Psoas muscle (tissue), 8 donors: ENCODE results near the gene CLEC16A. TPM values are rescaled to one million over a fixed set of nuclear protein-coding genes. Genes with fewer than 3 reads are reported as not detected.

Experiments used
- ATAC-seq, 4 donors: fragments of 200-7000 bp; cut with Tn5 transposase; one replicate each; pipeline ENCODE4 v1.9.1; 2020; ENCODE audit warnings: moderate library complexity in 3 of 4, mild to moderate bottlenecking in 2 of 4
- DNase-seq, 2 donors: peaks; one replicate each; pipeline ENCODE4 v3.0.0-alpha.2; 2020
- H3K27ac ChIP-seq: fragments of 200-600 bp; one replicate; pipeline ENCODE4 v1.8.0; 2022
- H3K27me3 ChIP-seq, 3 donors: fragments of 200-600 bp in 1 of 3; one replicate each; pipeline versions ENCODE4 v1.6.1 to v1.8.0; 2013 to 2022; ENCODE audit warnings: low read length in 2 of 3, mild to moderate bottlenecking in 2 of 3, moderate library complexity in 1 of 3; ENCODE audit not compliant: insufficient read depth in 3 of 3
- H3K36me3 ChIP-seq, 2 donors: fragments of 200-600 bp in 1 of 2; one replicate each; pipeline versions ENCODE4 v1.6.1 to v1.8.0; 2013 to 2022; ENCODE audit warnings: low read depth in 1 of 2, mild to moderate bottlenecking in 1 of 2, moderate library complexity in 1 of 2; ENCODE audit not compliant: insufficient read depth in 1 of 2
- H3K4me1 ChIP-seq: fragments of 200-600 bp; one replicate; pipeline ENCODE4 v1.8.0; 2022
- H3K4me3 ChIP-seq: fragments of 200-600 bp; one replicate; pipeline ENCODE4 v1.8.0; 2022; ENCODE audit warnings: mild to moderate bottlenecking
- H3K9me3 ChIP-seq: fragments of 200-600 bp; one replicate; pipeline ENCODE4 v1.8.0; 2022
- WGBS, 3 donors: extraction: QIAGEN DNeasy Blood & Tissue Kit; methylation state at CpG; one replicate each; pipeline versions ENCODE4 v1.1.6 to v1.1.7; 2013; 5-methylcytosine and 5-hydroxymethylcytosine counted together
- intact Hi-C, 2 donors: fragments of 100-400 bp; cut with DNase I; formaldehyde crosslinking; loops; one replicate each; pipeline versions ENCODE4 v1.11.0 to v1.14.2; 2022
- polyA plus RNA-seq, 3 donors: library from polyadenylated mRNA; stranded (reverse); fragments of 200-250 nt; gene quantifications; one replicate each; pipeline ENCODE4 v1.2.3, GENCODE V29; 2013
- total RNA-seq, 4 donors: library from RNA; stranded (reverse); fragmentation: NEBNext Ultra II Directional in 2 of 4; extraction: Animal tissue kit (Norgen Biotek cat#: 25700) in 2 of 4; gene quantifications; one replicate each; pipeline versions ENCODE4 v1.2.1 to v1.2.4, GENCODE V29; 2021 to 2023
- TF ChIP-seq, protein P1 (sequence below): fragments of 200-600 bp; IDR thresholded peaks from one replicate; pipeline ENCODE4 v1.8.0; 2022; ENCODE audit warnings: antibody characterized with exemption
- donor health status: healthy with polysubstance abuse.
- donor health status: DM: no; HTN: no; CAD: no; lungs with moderate emphysema.
- donor health status: Bipolar disorder and iron deficiency.
- donor health status: healthy.
- donor health status: DM: yes; HTN: yes; CAD: no.
- donor health status: DM: no; HTN: no; CAD: no.
- donor health status: DM: no; HTN: no; CAD: no.
- donor health status: DM: yes; HTN: yes; CAD: no.

CLEC16A gene
- total and polyA plus RNA-seq, 7 donors = 13.1 to 28.1 (median 21.4) TPM

- Histone ChIP-seq H3K27ac (no peak overlapping the region), H3K4me1 (peaks cover 15% of the 10 kb centered on the region), H3K9me3 (no peaks in the 10 kb centered on the region), H3K27me3 (no peaks in the 10 kb centered on the region), H3K4me3 (no peak overlapping the region), H3K36me3 (no peaks in the 10 kb centered on the region)
- ATAC-seq (no peak), DNase-seq (no peak)
- TF ChIP-seq, protein P1, sequence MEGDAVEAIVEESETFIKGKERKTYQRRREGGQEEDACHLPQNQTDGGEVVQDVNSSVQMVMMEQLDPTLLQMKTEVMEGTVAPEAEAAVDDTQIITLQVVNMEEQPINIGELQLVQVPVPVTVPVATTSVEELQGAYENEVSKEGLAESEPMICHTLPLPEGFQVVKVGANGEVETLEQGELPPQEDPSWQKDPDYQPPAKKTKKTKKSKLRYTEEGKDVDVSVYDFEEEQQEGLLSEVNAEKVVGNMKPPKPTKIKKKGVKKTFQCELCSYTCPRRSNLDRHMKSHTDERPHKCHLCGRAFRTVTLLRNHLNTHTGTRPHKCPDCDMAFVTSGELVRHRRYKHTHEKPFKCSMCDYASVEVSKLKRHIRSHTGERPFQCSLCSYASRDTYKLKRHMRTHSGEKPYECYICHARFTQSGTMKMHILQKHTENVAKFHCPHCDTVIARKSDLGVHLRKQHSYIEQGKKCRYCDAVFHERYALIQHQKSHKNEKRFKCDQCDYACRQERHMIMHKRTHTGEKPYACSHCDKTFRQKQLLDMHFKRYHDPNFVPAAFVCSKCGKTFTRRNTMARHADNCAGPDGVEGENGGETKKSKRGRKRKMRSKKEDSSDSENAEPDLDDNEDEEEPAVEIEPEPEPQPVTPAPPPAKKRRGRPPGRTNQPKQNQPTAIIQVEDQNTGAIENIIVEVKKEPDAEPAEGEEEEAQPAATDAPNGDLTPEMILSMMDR = no peak
- 94 to 98% (median 96%) methylated on average over 5 of the region's 5 CpGs for WGBS, 3 donors
- intact Hi-C loops = no loop called here
Measured at GRCh38 chr16:11085916-11086315, 141.6 kb downstream of the CLEC16A start.

DNA sequence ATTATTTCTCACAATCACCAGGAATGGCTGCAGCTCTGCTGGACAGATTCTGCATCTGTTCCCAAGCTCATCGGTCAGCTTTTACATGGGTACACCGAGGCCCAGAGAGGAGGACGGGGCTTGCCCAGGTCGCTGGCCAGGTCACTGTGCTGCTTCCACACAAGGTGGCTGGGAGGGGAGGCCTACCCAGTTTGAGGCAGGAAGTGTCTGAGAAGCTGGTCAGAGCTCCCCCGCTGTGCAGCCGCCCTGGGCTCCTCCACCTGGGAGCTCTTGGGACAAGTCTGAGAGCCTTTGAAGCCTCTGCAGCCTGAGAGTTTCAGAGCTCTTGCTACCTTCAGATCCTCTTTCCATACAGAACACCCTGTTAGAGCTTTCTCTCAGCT is 143.3 kb downstream of the CLEC16A start:
- ATAC-seq (no peak), DNase-seq (no peak)
- WGBS, 3 donors = 94 to 97% (median 95%) methylated on average over 6 of the region's 6 CpGs
- Histone ChIP-seq H3K27me3 (no peaks in the 10 kb centered on the region), H3K4me1 (peaks cover 15% of the 10 kb centered on the region), H3K36me3 (no peaks in the 10 kb centered on the region), H3K4me3 (no peak overlapping the region), H3K27ac (no peak overlapping the region), H3K9me3 (no peaks in the 10 kb centered on the region)
- intact Hi-C loops = no loop called here
- TF ChIP-seq, protein P1 = no peak

- Histone ChIP-seq H3K4me3 (no peak overlapping the region), H3K27me3 (no peaks in the 10 kb centered on the region), H3K36me3 (no peaks in the 10 kb centered on the region), H3K4me1 (peaks cover 15% of the 10 kb centered on the region), H3K9me3 (no peaks in the 10 kb centered on the region), H3K27ac (no peak overlapping the region)
- DNase-seq = no peak
- WGBS, 3 donors = 82 to 83% (median 82%) methylated on average over 11 of the region's 11 CpGs
- intact Hi-C loops = no loop called here
- ATAC-seq = no peak
- TF ChIP-seq, protein P1 = no peak
Measured at GRCh38 chr16:11088074-11088730, 143.8 kb downstream of the CLEC16A start.

DNA sequence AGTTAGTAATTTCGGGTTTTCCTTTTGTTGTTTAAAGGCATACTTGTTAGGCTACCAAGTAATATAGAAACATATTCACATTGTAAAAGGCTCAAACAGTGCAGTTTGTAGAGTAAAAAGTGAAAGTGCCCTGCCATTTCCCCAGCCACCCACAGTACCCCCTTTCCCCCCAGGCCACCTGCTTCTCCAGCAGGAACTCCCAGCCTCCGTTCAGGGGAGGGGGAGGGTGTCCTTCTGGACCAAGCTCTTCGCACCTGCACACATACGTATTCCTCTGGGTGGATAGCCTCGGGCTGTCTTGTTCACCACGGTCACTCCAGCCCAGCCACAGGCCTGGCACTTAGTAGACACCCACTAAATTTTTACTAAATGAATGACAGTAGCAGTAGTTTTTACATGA is 144.5 kb downstream of the CLEC16A start:
- DNase-seq (no peak), ATAC-seq (no peak)
- TF ChIP-seq, protein P1 = no peak
- Histone ChIP-seq H3K9me3 (no peaks in the 10 kb centered on the region), H3K27ac (no peak overlapping the region), H3K27me3 (no peaks in the 10 kb centered on the region), H3K36me3 (no peaks in the 10 kb centered on the region), H3K4me3 (no peak overlapping the region), H3K4me1 (peaks cover 15% of the 10 kb centered on the region)
- 69 to 80% (median 76%) methylated on average over 6 of the region's 6 CpGs for WGBS, 3 donors
- intact Hi-C loops = no loop called here

GRCh38 chr16:11089504-11090124 is 145.2 kb downstream of the CLEC16A start:
- H3K4me3 ChIP-seq = no peak overlapping the region
- intact Hi-C loops = no loop called here
- no peaks in the 10 kb centered on the region for H3K36me3 ChIP-seq
- H3K27me3 ChIP-seq = no peaks in the 10 kb centered on the region
- H3K27ac ChIP-seq = no peak overlapping the region
- TF ChIP-seq, protein P1 = no peak
- no peak for DNase-seq
- peaks cover 10% of the 10 kb centered on the region for H3K4me1 ChIP-seq
- no peaks in the 10 kb centered on the region for H3K9me3 ChIP-seq
- ATAC-seq = no peak
- 81 to 86% (median 83%) methylated on average over 12 of the region's 12 CpGs for WGBS, 3 donors
